HG03097 (cell line): Measurements from ENCODE around the gene RCAN3.
"Not testable (repeated sequence)": the region's sequence is repeated elsewhere in the genome, so short reads cannot be mapped to it uniquely, and the experiment has no call there.

Experiments
- ATAC-seq: cut with Tn5 transposase; IDR thresholded peaks from one replicate; pipeline ENCODE4 v1.9.1; 2021; ENCODE audit not compliant: unreplicated experiment, low FRiP score

The RCAN3 gene

GRCh38 chr1:24502709-24503058 is at the start of gene RCAN3:
RCAN3 (plus strand) TSS chr1:24502836; CDS start chr1:24514373, 11,537 bp downstream.
- no peak for ATAC-seq

- no peak for ATAC-seq
Measured at GRCh38 chr1:24452922-24453485, 49.6 kb upstream of the RCAN3 start.

- ATAC-seq = no peak
Measured at GRCh38 chr1:24454673-24455072, 48.0 kb upstream of the RCAN3 start.

- ATAC-seq = no peak
Measured at GRCh38 chr1:24455272-24455671, 47.4 kb upstream of the RCAN3 start.

GRCh38 chr1:24457866-24458265 is 44.8 kb upstream of the RCAN3 start:
- ATAC-seq = no peak

GRCh38 chr1:24459551-24460266 is 42.9 kb upstream of the RCAN3 start:
- ATAC-seq = no peak

- ATAC-seq = not testable (repeated sequence)
Measured at GRCh38 chr1:24462128-24462527, 40.5 kb upstream of the RCAN3 start.

GRCh38 chr1:24463776-24464735 is 38.6 kb upstream of the RCAN3 start:
- no peak for ATAC-seq

- ATAC-seq = no peak
Measured at GRCh38 chr1:24465099-24465498, 37.5 kb upstream of the RCAN3 start.

GRCh38 chr1:24465638-24466037 is 37.0 kb upstream of the RCAN3 start:
- no peak for ATAC-seq

GRCh38 chr1:24468685-24469316 is 33.8 kb upstream of the RCAN3 start:
- no peak for ATAC-seq

- no peak for ATAC-seq
Measured at GRCh38 chr1:24470592-24470991, 32.0 kb upstream of the RCAN3 start.

GRCh38 chr1:24472527-24473251 is 29.9 kb upstream of the RCAN3 start:
- no peak for ATAC-seq

- no peak for ATAC-seq
Measured at GRCh38 chr1:24474193-24474592, 28.4 kb upstream of the RCAN3 start.

- ATAC-seq = no peak
Measured at GRCh38 chr1:24475700-24476099, 26.9 kb upstream of the RCAN3 start.

GRCh38 chr1:24476571-24476970 is 26.1 kb upstream of the RCAN3 start:
- no peak for ATAC-seq

GRCh38 chr1:24477309-24477708 is 25.3 kb upstream of the RCAN3 start:
- ATAC-seq = no peak

- no peak for ATAC-seq
Measured at GRCh38 chr1:24481101-24481500, 21.5 kb upstream of the RCAN3 start.

GRCh38 chr1:24481843-24482610 is 20.6 kb upstream of the RCAN3 start:
- ATAC-seq = no peak

- no peak for ATAC-seq
Measured at GRCh38 chr1:24483441-24483840, 19.2 kb upstream of the RCAN3 start.
